ENCODE data around the gene ARRB1.

Gene ARRB1

GRCh38 chr11:75236062-75236461 is 115.4 kb downstream of the ARRB1 start:
- TF ChIP-seq CTCF (IDR thresholded peaks at IDR 0.05; ENCODE audit: low read depth, low read length), result no peak

DNA sequence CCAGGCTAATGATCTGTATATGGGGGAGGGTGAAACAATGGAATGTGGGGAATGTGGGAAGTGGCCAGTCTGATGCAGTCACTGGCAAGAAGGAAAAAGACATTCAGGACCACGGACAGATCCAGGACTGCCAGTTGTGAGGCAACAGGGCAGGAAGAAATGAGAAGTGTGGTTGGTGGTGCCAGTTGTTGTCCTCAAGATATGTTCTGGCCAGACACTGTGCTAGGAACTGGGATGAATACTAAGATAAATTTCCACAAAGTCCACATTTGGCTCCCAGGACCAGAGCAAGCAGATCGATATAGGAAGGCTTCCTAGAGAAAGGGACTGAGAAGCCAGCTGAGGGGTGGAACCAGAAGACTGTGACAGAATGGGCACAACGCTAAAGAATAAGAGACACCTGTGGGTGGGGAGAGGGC is 117.7 kb downstream of the ARRB1 start:
- no peak overlapping the region for H3K4me3 ChIP-seq (ENCODE audit: low read depth, low read length)
- no peak for TF ChIP-seq CTCF (IDR thresholded peaks at IDR 0.05; ENCODE audit: low read depth, low read length)

More at GRCh38 chr11:75236062-75236461, 115.4 kb downstream of the ARRB1 start:
- no peak overlapping the region for H3K4me3 ChIP-seq (ENCODE audit: low read depth, low read length)

- TF ChIP-seq CTCF (IDR thresholded peaks at IDR 0.05; ENCODE audit: low read depth, low read length), result no peak
Observed at GRCh38 chr11:75230621-75231020, 120.8 kb downstream of the ARRB1 start.

GRCh38 chr11:75229466-75229865 is 122.0 kb downstream of the ARRB1 start:
- no peak for TF ChIP-seq CTCF (IDR thresholded peaks at IDR 0.05; ENCODE audit: low read depth, low read length)
- H3K4me3 ChIP-seq (ENCODE audit: low read depth, low read length), result no peak overlapping the region

More at GRCh38 chr11:75230621-75231020, 120.8 kb downstream of the ARRB1 start:
- H3K4me3 ChIP-seq (ENCODE audit: low read depth, low read length), result no peak overlapping the region

DNA sequence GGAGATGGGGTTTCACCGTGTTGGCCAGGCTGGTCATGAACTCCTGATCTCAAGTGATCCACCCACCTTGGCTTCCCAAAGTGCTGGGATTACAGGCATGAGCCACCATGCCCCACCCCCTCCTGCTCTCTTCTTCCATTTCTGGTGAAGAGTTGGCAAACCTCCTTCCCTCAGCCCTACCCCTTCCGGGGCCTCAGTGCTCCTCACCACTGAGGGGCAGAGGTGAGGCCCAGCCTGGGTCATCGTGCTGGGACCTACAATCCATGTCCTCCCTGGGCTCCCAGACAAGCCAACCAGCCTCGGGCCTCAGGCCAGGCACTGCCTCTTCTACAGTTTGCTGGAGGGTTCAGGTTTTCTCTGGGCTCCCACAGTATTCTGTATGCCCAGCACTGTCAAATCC is 125.7 kb downstream of the ARRB1 start:
- H3K4me3 ChIP-seq (ENCODE audit: low read depth, low read length), result no peak overlapping the region
- no peak for TF ChIP-seq CTCF (IDR thresholded peaks at IDR 0.05; ENCODE audit: low read depth, low read length)

GRCh38 chr11:75223954-75224643 is 127.4 kb downstream of the ARRB1 start:
- TF ChIP-seq CTCF (IDR thresholded peaks at IDR 0.05; ENCODE audit: low read depth, low read length), result no peak
- H3K4me3 ChIP-seq (ENCODE audit: low read depth, low read length), result no peak overlapping the region

GRCh38 chr11:75219869-75220268 is 131.6 kb downstream of the ARRB1 start:
- no peak overlapping the region for H3K4me3 ChIP-seq (ENCODE audit: low read depth, low read length)
- no peak for TF ChIP-seq CTCF (IDR thresholded peaks at IDR 0.05; ENCODE audit: low read depth, low read length)

Data from WI38 (cell line).